Measurements from ENCODE around the gene TANGO6.
"Not testable (repeated sequence)": the region's sequence is repeated elsewhere in the genome, so short reads cannot be mapped to it uniquely, and the experiment has no call there.

The TANGO6 gene

DNA sequence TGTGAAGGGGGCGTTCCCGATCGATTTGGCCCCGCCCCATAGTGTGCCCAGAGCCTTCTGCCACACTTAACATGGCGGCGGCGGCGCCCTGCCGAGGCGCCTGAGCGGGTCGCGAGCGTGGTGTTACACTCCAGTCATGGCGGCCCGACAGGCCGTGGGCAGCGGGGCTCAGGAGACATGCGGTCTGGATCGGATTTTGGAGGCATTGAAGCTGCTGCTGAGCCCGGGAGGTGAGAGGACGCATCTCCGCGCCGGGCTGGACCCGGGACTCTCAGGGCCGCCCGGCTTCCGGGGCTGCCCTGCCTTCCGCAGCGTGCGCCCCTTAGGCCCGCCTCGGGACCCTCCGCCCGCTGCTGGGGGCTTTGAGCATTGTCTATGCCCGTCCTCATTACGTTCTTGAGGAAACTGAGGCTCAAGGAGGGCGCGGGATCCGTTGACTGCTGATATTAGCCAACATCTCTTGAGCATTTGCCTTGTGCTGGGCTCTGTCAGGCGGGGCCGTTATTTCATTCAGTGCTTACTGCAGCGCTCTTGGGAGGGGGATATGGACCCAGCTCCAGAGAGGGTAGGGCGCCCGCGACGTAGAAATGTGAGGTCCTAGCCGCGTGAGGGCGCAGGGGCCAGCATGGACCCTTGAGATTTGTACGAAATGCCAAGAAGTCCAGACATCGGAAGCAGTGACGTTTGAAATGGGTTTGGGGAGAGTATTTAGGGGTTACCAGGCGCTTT, at the start of gene TANGO6:
TANGO6 (plus strand) TSS at position 50 of the 729 bp plus-strand sequence; CDS start at position 137, 87 bp downstream.
- DNase-seq, result peak; percentile 44

DNA sequence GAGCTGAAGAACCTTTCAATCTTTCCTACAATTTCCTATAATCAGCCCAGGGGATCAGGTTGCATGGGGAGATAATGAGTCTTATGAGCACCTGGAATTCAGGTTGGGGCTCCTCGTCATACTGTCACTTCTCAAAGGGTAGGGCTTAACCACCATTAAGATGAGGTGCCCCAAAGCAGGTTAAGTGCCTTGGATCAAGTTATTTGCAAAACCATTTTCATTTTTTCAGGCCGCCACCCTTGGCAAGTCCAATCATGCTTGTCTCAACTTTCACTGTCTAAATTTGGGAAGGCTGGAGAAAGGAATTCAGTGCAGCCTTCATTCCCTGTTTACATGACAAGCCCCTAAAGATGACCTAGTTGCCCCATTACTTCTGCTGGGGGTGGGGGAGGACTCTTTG, 44.9 kb upstream of the TANGO6 start:
- no peak for DNase-seq

DNA sequence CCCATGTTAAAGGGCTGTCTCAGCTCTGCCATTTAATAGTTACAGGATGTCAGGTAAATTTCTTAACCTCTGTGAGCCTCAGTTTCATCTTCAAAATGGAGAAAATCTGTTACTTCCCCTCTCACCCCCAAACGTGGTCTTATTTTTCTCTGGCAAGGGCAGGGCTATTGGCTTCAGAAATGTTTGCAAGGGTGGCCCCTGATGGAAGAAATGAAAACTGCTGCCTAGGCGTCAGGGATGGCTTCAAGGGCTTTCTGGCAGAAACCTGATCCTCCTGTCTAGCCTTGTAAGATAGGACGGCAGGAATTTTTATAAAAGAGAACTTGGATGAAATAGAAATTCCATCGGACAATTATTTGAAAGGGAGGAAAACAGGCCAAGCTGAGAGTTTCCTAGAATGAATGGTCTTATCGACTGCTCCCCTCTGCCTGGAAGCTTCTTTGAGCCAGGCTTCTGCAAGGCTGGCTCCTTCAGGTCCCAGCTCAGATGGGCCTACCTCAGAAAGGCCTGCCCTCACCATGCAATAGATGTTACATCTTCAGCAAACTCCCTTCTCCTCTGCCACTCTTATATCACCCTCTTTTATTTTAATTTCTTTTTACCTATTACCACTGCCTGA, 43.0 kb upstream of the TANGO6 start:
- peak; percentile 27 for DNase-seq

DNA sequence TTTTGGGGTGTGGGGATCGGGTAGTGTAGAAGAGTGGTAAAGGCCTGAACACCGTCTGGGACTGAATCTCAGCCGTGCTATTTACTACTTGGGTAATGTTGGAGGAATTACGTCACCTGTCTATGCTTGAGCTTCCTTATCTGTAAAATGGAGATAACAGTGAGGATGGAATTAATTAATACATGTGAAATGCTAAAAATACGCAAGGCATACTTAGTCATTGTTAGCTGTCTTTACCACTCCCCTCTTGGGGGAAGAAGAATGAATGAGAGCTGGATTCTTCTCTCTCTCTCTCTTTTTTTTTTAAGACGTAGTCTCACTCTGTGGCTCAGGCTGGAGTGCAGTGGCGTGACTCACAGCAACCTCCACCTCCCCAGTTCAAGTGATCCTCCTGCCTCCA, 41.1 kb upstream of the TANGO6 start:
- DNase-seq, result no peak

DNA sequence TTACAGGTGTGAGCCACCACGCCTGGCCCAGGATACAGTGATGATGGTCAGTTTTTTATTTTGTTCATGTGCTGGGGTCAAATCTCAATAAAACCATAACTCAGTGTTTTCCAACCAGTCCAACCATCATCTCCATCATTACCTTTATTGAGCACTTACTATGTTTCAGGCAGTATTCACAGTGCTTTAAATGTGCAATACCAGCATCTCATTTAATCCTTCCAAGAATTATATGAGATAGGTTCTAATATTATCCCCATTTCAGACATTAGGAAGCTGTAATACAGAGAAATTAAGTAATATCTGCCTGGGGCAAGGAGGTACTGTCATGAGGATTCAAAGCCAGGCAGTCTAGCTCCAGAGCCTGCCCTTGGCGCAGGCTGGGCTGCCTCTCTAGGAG, 36.9 kb upstream of the TANGO6 start:
- no peak for DNase-seq

DNA sequence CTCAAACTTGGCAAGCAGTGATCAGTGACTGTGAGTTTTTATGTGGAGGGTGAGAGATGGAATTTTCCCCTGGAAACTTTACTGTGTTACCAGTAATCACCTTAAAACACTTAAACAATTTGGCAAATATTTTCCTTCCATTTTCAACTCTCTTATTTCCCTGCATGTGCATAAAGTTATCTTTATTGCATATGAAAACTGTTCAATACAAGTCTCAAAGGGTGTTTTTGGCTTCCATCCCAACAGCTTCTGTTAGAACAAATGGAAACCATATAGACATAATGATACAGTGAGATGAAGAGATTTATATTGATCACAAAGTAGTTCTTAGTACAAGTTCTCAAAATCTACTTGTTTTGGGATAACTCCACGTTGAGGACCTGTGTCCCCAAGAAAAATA, 36.4 kb upstream of the TANGO6 start:
- no peak for DNase-seq

DNA sequence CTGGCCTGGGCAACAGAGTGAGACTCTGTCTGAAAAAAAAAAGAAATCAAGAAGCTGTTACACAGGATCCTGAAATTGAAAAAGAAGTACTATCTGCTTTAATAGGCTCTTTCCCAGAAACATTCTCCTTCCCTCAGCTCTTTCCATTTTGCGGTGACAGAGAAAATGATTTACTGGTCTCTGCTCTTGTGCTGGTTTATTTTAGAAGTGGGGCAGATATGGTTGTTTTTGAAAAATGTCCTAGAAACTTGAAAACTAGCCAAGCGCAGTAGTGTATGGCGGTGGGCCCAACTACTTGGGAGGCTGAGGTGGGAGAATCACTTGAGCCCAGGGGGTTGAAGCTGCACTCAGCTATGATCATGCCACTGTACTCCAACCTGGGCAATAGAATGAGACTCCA, 28.8 kb upstream of the TANGO6 start:
- DNase-seq, result no peak

DNA sequence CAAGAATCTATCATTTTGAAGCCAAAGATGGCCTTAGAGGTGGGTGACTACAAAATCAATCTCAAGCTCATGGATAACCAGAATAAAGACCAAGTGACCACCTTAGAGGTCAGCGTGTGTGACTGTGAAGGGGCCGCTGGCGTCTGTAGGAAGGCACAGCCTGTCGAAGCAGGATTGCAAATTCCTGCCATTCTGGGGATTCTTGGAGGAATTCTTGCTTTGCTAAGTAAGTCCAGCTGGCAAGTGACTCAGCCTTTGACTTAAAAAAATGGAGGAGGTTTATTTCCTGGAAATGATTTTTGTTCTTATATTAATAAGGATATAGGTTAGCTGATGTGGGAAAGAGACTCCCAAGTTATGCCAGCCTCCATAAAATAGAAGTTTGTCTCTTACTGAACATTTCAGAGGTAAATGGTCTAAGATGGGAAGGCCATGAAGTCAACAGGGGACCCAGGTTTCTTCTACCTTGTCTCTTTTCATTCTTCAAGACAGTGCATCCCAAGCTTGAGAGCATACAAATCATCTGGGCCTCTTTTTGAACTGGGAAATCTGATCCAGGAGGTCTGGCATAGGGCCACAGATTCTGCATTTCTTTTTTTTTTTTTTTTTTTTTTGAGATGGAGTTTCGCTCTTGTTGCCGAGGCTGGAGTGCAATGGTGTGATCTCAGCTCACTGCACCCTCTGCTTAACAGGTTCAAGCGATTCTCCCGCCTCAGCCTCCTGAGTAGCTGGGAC, 19.8 kb upstream of the TANGO6 start:
- DNase-seq, result no peak

DNA sequence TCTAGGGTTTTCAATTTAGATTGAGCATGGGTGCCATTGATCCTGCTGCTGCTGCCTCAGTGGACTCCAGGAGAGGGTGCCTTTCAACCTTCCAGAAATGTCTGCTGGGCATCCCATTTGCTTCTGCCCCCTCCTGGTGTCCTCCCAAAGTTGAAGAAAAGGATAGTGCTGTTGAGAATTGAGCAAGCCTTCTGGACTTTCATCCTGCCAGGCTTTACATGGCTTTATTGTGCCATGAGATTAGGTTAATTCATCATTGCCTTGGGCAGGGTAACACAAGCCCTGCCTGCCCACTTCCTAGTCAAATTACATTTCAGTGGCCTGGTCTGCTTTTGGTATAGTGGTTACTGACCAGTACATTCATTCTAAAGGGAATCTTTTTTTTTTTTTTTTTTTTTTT, 17.9 kb upstream of the TANGO6 start:
- DNase-seq, result no peak

DNA sequence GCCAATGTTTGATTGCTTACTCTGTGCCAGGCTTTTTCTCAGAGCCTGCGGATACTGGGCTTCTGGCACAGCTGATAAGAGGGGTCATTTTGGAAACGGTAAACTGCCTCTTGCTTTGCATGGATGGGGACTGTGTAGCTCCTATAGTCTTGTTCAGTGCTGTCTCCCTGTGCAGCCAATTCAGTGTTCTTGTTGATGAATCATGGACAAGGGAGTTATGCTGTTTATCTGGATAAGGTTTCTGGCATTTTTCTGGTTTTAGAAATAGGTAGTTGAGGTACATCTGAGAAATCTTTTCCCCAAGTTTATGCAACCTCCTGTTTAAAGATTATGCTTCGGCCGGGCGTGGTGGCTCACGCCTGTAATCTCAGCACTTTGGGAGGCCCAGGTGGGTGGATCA, 16.7 kb upstream of the TANGO6 start:
- DNase-seq, result no peak

DNA sequence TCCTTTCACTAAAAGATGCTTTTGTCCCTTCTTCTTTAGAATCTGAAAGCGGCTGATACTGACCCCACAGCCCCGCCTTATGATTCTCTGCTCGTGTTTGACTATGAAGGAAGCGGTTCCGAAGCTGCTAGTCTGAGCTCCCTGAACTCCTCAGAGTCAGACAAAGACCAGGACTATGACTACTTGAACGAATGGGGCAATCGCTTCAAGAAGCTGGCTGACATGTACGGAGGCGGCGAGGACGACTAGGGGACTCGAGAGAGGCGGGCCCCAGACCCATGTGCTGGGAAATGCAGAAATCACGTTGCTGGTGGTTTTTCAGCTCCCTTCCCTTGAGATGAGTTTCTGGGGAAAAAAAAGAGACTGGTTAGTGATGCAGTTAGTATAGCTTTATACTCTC, 10.1 kb upstream of the TANGO6 start:
- no peak for DNase-seq

DNA sequence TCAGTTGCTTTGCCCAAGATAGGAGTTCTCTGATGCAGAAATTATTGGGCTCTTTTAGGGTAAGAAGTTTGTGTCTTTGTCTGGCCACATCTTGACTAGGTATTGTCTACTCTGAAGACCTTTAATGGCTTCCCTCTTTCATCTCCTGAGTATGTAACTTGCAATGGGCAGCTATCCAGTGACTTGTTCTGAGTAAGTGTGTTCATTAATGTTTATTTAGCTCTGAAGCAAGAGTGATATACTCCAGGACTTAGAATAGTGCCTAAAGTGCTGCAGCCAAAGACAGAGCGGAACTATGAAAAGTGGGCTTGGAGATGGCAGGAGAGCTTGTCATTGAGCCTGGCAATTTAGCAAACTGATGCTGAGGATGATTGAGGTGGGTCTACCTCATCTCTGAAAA, 8.8 kb upstream of the TANGO6 start:
- no peak for DNase-seq

DNA sequence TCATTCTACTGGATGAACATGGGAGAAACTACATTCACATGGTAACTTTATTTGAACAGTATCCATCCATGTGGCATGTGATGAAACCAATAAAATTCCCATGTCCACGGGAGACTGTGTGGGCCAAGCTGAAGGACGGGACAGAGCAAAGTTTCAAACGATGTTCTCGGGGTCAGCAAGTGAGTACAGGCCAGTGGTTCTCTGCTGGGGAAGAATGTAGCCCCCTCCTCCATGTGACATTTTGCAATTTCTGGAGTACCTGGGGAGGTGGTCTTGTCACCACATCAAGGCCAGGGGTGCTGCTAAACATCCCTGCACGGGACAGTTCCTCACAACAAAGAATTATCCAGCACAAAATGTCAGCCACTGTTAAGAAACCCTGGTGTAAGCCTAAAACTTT, 7.4 kb upstream of the TANGO6 start:
- no peak for DNase-seq

DNA sequence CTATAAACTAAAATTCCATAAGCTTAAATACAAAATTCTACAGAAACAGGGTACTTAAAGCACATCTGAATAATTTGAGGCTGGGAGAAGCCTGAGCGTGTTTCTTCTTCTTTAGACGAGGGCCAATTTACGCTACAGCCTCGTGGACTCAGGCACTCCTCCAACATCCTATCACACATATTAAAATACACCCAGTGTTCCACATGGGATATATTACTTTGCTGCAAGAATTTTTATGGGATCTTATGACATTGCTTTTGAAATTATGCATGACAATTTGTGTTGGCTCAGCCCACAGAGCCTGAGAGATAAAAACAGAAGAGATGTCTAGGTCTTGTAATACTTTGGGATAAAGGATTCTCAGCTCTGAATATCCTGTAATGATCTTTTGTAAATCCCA, 3.5 kb upstream of the TANGO6 start:
- no peak for DNase-seq

DNA sequence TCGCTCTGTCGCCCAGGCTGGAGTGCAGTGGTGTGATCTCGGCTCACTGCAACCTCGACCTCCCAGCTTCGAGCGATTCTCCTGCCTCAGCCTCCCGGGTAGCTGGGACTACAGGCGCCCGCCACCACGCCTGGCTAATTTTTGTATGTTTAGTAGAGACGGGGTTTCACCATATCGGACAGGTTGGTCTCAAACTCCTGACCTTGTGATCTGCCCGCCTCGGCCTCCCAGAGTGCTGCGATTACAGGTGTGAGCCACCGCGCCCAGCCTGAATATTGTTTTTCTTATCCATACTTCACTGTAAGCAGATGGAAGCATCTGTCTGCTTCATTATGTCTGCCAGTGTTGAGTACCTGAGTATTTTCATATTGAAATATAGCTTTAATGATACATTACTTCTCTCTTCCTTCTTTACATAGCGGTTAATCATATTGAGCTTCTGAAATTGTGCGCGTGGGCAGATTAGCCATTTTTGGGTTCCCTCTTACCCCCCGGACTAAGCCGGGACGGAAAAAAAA, 308 bp upstream of the TANGO6 start:
- DNase-seq, result not testable (repeated sequence)

DNA sequence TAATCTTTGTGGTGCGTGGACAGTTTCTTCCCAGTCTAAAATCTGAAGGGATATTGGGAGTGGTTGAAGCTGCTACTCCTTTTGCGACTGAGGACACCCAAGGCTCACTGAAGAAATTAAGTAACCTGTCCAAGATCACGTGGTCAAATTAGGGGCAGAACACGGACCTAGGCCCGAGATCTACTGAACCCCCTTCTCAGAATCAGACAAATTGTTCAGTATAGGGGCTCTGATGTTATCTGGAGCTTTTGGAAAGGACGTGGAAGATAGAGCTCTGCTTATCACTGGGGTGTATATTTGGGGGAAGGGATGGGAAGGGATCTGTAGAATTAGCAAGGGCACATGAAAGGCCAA, 857 bp downstream of the TANGO6 start:
- no peak for DNase-seq

DNA sequence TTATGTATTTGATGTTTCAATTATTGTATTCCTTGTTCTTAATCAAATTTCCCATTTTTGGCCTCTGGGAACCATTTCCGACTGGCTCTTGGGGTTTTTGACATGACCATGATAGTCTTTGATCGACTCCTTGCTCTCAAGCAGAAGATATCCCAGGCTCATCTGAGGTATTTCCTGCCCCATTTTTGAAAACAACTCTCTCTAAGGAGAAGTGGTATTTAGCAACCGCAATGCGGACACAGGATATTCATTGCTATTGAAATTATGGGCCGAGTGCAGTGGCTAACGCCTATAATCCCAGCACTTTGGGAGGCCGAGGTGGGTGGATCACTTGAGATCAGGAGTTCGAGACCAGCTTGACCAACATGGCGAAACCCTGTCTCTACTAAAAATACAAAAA, 5.5 kb downstream of the TANGO6 start:
- no peak for DNase-seq

DNA sequence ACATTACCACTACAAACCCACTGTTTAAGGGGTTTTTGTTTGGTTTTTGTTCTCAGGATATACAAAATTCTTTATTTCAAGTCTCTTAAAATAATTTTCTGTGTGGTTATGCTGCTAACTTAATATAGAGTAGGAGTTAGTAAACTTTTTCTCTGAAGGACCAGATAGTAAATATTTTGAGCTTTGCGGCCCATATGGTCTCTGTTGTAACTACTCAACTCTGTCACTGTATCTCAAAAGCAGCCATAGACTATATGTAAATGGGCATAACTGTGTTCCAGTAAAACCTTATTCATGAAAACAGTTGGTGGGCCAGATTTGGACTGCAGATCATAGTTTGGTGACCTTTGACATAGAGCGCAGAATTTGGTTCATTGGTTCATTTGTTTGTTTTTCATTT, 7.2 kb downstream of the TANGO6 start:
- no peak for DNase-seq

DNA sequence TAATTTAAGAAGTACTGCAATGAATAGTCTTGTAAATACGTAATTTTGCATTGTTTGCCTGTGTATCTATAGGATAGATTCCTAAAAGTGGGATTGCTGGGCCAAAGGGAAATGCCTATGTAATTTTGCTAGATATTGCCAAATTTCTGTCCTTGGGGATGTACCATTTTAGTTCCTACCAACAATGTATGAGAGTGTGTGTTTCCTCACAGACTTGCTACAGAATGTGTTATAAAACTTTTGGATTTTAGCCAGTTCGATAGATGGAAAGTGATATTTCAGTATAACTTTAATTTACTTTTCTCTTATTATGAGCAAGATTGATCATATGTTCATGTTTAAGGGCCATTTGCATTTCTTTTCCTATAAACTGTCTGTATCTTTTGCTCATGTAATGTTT, 8.3 kb downstream of the TANGO6 start:
- no peak for DNase-seq

DNA sequence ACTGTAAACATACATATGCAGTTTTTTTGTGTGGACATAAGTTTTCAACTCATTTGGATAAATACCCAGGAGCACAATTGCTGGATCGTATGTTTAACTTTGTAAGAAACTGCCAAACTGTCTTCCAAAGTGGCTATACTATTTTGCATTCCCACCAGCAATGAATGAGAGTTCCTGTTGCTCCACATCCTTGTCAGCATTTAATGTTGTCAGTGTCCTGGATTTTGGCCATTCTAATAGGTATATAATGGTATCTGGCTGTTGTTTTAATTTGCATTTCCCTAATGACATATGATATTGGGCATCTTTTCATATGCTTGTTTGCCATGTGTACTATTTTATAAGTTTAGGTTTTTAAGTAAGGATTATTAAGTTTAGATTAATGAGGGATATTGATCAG, 14.1 kb downstream of the TANGO6 start:
- DNase-seq, result no peak

DNA sequence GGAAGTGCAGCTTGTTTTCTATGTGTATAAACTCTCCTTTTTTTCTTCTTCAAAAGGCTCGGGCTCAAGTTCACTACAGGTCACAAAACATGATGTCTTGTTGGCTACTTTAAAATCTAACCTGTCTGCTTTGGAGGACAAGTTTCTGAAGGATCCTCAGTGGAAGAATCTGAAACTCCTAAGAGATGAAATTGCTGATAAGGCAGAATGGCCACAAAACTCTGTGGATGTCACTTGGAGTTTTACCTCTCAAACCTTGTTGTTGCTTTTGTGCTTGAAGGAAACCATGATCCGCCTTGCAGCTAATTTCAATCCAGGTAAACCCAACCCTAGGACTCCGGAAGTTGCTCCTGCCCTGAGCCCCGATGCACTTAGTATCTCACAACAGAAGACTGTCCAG, 16.5 kb downstream of the TANGO6 start:
- DNase-seq, result no peak

DNA sequence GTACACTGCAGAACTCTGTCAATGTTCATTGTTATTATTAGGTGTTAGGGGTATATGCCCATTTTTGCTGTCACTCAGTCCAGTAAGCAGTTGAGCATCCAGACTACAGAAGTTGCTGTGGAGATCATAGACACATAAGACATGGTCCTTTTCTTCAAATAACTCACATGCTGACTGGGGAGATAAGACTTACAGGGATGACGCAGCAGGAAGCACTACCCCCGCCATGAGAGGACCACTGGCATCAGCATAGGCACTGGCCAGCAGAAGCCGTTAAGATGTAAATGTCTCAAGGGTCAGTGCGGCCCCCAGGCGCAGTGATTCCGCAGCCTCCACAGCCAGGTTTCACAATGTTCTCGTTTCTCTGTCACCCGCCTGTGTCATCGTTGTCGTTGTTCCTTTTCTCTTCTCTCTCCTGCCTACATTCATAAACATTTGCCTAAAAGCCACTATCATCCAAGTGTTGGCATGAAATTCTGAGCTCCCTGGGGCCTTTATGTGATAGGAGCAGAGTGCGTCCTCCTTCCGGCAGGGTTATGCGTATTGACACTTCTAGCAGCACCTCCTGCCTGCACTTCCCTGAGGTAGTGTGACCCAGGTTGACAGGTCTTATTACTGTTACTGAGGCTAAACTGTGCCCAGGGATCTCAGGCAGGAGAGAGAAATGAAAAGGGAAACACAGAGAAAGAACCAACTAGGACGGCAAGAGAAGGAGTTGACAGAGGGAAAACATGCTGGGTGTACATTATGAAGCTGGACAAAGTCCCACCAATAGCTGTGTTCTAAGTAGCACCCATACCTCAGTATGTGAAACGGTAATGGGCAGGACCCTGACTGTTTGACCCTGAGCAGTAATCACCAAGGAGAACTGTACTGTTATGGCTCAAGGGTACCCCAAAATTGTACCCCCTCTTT, 17.9 kb downstream of the TANGO6 start:
- DNase-seq, result no peak

DNA sequence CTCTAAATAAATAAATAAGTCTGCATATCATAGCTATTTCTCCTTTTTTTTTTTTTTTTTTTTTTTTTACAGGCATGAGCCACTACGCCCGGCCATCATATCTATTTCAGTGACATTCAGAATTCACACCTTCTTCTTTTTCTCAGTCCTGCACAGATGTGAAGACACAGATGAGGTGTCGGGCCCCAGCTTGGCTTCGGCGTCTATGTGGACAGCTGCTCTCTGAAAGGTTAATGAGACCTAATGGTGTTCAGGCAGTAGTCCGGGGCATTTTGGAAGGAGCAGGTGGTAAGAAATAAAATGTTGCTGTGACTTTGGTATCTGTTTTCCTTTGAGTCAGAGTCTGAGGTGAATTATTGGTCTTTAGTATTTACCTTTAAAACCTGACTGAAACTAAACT, 23.6 kb downstream of the TANGO6 start:
- DNase-seq, result no peak
